ENCODE results near the gene NEDD8.

GRCh38 chr14:24236689-24237462 is 4.7 kb upstream of the NEDD8 start:
- TF ChIP-seq, protein P1, sequence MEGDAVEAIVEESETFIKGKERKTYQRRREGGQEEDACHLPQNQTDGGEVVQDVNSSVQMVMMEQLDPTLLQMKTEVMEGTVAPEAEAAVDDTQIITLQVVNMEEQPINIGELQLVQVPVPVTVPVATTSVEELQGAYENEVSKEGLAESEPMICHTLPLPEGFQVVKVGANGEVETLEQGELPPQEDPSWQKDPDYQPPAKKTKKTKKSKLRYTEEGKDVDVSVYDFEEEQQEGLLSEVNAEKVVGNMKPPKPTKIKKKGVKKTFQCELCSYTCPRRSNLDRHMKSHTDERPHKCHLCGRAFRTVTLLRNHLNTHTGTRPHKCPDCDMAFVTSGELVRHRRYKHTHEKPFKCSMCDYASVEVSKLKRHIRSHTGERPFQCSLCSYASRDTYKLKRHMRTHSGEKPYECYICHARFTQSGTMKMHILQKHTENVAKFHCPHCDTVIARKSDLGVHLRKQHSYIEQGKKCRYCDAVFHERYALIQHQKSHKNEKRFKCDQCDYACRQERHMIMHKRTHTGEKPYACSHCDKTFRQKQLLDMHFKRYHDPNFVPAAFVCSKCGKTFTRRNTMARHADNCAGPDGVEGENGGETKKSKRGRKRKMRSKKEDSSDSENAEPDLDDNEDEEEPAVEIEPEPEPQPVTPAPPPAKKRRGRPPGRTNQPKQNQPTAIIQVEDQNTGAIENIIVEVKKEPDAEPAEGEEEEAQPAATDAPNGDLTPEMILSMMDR (IDR thresholded peaks at IDR 0.05) = no peak
- no peak for TF ChIP-seq POLR2A (IDR thresholded peaks at IDR 0.05)

All from testis (tissue), 2 donors.